ENCODE results near the gene WDR49.

DNA sequence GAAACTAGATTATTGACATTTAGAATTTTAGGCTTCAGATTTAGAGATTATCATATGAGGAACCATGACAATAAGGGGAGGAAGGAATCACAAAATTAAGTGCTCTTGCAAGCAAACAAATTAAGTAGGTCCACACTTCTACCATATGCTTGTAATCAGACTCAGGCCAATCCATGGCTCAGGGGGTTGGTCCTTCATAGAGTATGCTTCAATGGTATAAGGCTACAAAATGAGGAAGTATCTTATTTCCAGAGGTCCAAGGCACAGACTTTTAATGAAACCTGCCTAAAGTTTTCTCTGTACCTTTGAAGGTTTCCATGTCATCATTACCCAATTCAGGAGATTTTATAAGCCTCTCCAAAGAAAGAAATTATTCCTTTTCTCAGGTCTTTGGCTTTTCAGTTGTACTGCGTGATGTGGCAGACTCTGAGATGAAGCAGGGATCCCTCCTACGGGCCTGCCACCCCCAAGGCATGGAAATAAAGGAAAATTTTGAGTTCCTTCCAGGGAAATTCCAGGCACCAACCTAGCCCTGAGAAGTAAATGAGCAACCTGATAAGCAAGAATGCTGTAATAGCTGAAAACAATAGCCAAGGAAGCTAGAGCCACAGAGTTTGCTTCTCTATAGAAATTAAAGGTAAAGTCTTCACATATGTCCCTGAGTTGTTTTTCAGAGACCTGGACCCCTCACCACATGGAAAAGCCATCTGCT lies 216.2 kb downstream of the WDR49 start:
- TF ChIP-seq POLR2A (IDR thresholded peaks at IDR 0.05; ENCODE audit: low read depth, low read length) (no peak), MTA3 (IDR thresholded peaks at IDR 0.05; ENCODE audit: borderline replicate concordance, low read length) (no peak)
- TF ChIP-seq, protein P1, sequence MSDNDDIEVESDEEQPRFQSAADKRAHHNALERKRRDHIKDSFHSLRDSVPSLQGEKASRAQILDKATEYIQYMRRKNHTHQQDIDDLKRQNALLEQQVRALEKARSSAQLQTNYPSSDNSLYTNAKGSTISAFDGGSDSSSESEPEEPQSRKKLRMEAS (IDR thresholded peaks at IDR 0.05; ENCODE audit: low read depth, low read length): no peak
- TF ChIP-seq, protein P2, sequence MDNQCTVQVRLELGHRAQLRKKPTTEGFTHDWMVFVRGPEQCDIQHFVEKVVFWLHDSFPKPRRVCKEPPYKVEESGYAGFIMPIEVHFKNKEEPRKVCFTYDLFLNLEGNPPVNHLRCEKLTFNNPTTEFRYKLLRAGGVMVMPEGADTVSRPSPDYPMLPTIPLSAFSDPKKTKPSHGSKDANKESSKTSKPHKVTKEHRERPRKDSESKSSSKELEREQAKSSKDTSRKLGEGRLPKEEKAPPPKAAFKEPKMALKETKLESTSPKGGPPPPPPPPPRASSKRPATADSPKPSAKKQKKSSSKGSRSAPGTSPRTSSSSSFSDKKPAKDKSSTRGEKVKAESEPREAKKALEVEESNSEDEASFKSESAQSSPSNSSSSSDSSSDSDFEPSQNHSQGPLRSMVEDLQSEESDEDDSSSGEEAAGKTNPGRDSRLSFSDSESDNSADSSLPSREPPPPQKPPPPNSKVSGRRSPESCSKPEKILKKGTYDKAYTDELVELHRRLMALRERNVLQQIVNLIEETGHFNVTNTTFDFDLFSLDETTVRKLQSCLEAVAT (IDR thresholded peaks at IDR 0.05): no peak
- TF ChIP-seq, protein P3, sequence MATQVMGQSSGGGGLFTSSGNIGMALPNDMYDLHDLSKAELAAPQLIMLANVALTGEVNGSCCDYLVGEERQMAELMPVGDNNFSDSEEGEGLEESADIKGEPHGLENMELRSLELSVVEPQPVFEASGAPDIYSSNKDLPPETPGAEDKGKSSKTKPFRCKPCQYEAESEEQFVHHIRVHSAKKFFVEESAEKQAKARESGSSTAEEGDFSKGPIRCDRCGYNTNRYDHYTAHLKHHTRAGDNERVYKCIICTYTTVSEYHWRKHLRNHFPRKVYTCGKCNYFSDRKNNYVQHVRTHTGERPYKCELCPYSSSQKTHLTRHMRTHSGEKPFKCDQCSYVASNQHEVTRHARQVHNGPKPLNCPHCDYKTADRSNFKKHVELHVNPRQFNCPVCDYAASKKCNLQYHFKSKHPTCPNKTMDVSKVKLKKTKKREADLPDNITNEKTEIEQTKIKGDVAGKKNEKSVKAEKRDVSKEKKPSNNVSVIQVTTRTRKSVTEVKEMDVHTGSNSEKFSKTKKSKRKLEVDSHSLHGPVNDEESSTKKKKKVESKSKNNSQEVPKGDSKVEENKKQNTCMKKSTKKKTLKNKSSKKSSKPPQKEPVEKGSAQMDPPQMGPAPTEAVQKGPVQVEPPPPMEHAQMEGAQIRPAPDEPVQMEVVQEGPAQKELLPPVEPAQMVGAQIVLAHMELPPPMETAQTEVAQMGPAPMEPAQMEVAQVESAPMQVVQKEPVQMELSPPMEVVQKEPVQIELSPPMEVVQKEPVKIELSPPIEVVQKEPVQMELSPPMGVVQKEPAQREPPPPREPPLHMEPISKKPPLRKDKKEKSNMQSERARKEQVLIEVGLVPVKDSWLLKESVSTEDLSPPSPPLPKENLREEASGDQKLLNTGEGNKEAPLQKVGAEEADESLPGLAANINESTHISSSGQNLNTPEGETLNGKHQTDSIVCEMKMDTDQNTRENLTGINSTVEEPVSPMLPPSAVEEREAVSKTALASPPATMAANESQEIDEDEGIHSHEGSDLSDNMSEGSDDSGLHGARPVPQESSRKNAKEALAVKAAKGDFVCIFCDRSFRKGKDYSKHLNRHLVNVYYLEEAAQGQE (IDR thresholded peaks at IDR 0.05; ENCODE audit: low read depth, low read length): no peak
